Peyer's patch (tissue), 4 donors: ENCODE results near the gene CYTH3. TPM values are rescaled to one million over a fixed set of nuclear protein-coding genes. Genes with fewer than 3 reads are reported as not detected.

ENCODE experiments used
- DNase-seq, 3 donors: peaks; one replicate each; pipeline ENCODE4 v3.0.0-alpha.2; 2017 to 2019
- H3K27ac ChIP-seq, 4 donors: fragments of 200-600 bp; sonication (generic); one replicate each; pipeline ENCODE4 v1.5.1; 2016 to 2019
- H3K27me3 ChIP-seq, 2 donors: fragments of 200-600 bp; sonication (generic); one replicate each; pipeline ENCODE4 v1.5.1; 2019
- H3K36me3 ChIP-seq, 3 donors: fragments of 200-600 bp; sonication (generic); one replicate each; pipeline ENCODE4 v1.5.1; 2016 to 2019
- H3K4me1 ChIP-seq, 4 donors: fragments of 200-600 bp; sonication (generic); one replicate each; pipeline ENCODE4 v1.5.1; 2016 to 2019
- H3K4me3 ChIP-seq, 4 donors: fragments of 200-600 bp; sonication (generic); 1 replicate in 3 of 4; 2 replicates in 1 of 4; pipeline ENCODE4 v1.5.1; 2016 to 2019; ENCODE audit warnings: mild to moderate bottlenecking in 1 of 4
- H3K9me3 ChIP-seq, 4 donors: fragments of 200-600 bp; sonication (generic); one replicate each; pipeline ENCODE4 v1.5.1; 2016 to 2019; ENCODE audit warnings: mild to moderate bottlenecking in 1 of 4
- POLR2A ChIP-seq, 2 donors: fragments of 450-650 bp; IDR thresholded peaks; one replicate each; pipeline ENCODE4 v1.5.1; 2017; ENCODE audit warnings: antibody characterized with exemption in 2 of 2, mild to moderate bottlenecking in 2 of 2, moderate library complexity in 2 of 2
- total RNA-seq, 4 donors: library from RNA; depleted of rRNA; stranded (reverse); fragments of >200 nt; gene quantifications; one replicate each; pipeline ENCODE4 v1.1.0, GENCODE V29; 2016
- TF ChIP-seq, protein P1 (sequence below), 6 experiments: fragments of 450-650 bp in 4 of 6; fragments of 200-600 bp in 2 of 6; sonication (generic) in 1 of 6; IDR thresholded peaks; one replicate each; pipeline ENCODE4 v1.5.1; 2017 to 2019; ENCODE audit warnings: antibody characterized with exemption in 6 of 6, mild to moderate bottlenecking in 3 of 6, moderate library complexity in 1 of 6

The CYTH3 gene
- total RNA-seq, 4 donors from 2014 or later: 19.0 to 70.7 (median 45.6) TPM

GRCh38 chr7:6203381-6203780 is 69.0 kb downstream of the CYTH3 start:
- H3K4me3 ChIP-seq: no peak overlapping the region
- H3K27me3 ChIP-seq: no peaks in the 10 kb centered on the region
- H3K27ac ChIP-seq: no peak overlapping the region
- H3K36me3 ChIP-seq: no peaks in the 10 kb centered on the region
- no peaks in the 10 kb centered on the region for H3K9me3 ChIP-seq
- TF ChIP-seq, protein P1, sequence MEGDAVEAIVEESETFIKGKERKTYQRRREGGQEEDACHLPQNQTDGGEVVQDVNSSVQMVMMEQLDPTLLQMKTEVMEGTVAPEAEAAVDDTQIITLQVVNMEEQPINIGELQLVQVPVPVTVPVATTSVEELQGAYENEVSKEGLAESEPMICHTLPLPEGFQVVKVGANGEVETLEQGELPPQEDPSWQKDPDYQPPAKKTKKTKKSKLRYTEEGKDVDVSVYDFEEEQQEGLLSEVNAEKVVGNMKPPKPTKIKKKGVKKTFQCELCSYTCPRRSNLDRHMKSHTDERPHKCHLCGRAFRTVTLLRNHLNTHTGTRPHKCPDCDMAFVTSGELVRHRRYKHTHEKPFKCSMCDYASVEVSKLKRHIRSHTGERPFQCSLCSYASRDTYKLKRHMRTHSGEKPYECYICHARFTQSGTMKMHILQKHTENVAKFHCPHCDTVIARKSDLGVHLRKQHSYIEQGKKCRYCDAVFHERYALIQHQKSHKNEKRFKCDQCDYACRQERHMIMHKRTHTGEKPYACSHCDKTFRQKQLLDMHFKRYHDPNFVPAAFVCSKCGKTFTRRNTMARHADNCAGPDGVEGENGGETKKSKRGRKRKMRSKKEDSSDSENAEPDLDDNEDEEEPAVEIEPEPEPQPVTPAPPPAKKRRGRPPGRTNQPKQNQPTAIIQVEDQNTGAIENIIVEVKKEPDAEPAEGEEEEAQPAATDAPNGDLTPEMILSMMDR (IDR thresholded peaks at IDR 0.05): no peak
- no peak for TF ChIP-seq POLR2A (IDR thresholded peaks at IDR 0.05)
- DNase-seq: no peak
- H3K4me1 ChIP-seq: no peaks in the 10 kb centered on the region

DNA sequence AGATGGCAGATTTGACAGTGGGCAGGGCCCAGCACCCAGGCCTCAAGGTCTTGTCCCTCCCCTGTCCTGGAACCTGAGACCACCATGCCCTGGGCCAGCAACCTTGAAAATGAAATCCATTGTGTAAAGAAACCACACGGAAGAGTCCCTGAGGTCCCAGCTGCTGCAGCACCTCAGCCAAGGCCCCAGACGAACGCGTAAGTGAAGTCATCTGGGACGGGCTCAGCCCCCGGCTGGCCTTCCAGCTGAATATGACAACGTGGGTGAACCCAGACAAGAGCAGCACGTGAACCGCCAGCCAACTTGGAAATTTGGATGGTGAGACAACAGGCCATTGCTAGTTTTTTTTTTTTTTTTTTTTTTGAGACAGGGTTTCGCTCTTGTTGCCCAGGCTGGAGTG is 70.3 kb downstream of the CYTH3 start:
- no peaks in the 10 kb centered on the region for H3K9me3 ChIP-seq
- no peaks in the 10 kb centered on the region for H3K36me3 ChIP-seq
- H3K27ac ChIP-seq: no peak overlapping the region
- TF ChIP-seq POLR2A (IDR thresholded peaks at IDR 0.05): no peak
- TF ChIP-seq, protein P1 (IDR thresholded peaks at IDR 0.05): no peak
- no peak overlapping the region for H3K4me3 ChIP-seq
- no peaks in the 10 kb centered on the region for H3K4me1 ChIP-seq
- H3K27me3 ChIP-seq: no peaks in the 10 kb centered on the region
- DNase-seq: no peak

DNA sequence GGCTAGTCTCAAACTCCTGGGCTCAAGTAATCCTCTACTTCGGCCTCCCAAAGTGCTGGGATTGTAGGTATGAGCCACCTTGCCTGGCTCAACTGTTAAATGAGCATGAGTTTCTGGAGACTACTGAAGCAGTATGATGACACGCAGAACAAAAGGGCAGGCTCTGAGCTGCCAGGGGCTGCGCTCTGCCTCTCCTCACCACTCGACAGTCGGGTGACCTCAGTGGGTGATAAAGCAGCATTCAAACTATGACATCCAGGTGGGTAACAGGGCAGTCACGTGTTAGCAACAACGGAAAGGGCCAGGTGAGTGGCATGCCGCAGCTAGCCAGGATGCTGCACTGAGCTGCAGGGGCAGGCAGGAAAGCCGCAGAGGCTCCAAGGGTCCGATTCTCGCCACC is 71.5 kb downstream of the CYTH3 start:
- H3K27ac ChIP-seq: no peak overlapping the region
- DNase-seq: no peak
- no peaks in the 10 kb centered on the region for H3K9me3 ChIP-seq
- H3K27me3 ChIP-seq: no peaks in the 10 kb centered on the region
- no peak for TF ChIP-seq POLR2A (IDR thresholded peaks at IDR 0.05)
- TF ChIP-seq, protein P1 (IDR thresholded peaks at IDR 0.05): no peak
- H3K4me3 ChIP-seq: no peak overlapping the region
- H3K4me1 ChIP-seq: no peaks in the 10 kb centered on the region
- no peaks in the 10 kb centered on the region for H3K36me3 ChIP-seq

DNA sequence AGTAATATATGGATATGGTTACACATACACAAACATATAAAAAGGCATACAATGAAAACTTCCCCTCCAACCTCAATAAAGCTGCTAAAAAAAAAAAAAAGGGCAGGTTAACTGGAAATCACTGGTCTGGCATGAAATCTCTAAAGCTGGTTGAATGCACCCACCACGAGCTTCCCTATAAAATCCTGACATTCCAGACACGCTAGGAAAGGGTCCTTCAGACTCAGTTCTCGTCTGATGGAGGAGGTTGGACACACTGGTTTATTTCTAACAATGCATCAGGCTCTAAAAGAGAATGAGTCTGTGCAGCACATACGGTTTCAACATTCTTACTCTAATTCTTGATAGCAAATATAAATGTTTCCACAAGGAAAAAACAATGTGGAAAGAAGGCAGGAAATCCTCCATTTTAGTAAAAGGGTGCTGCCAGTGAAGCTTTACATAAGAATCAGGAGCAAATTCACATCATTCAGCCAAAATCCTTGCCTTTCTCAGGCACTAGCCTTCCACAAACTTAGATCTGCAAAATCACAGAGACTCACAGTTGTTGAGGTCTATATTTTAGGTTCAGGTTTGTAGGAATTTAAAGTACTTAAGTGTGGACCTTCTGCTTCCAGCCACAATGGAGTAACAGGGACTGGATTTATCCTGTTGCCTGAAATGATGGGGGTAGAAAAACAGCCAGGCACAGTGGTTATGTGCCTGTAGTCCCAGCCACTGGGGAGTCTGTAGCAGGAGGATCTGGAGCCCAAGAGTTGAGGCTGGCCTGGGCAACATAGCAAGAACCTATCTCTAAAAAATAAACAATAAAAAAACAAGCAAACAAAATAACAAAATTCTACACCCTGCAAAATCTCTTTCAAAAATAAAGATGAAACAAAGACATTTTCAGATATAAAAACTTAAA is 73.5 kb downstream of the CYTH3 start:
- no peaks in the 10 kb centered on the region for H3K36me3 ChIP-seq
- no peaks in the 10 kb centered on the region for H3K27me3 ChIP-seq
- DNase-seq: no peak
- TF ChIP-seq, protein P1 (IDR thresholded peaks at IDR 0.05): no peak
- TF ChIP-seq POLR2A (IDR thresholded peaks at IDR 0.05): no peak
- no peaks in the 10 kb centered on the region for H3K9me3 ChIP-seq
- H3K27ac ChIP-seq: no peak overlapping the region
- no peak overlapping the region for H3K4me3 ChIP-seq
- no peaks in the 10 kb centered on the region for H3K4me1 ChIP-seq

- no peak overlapping the region for H3K27ac ChIP-seq
- H3K9me3 ChIP-seq: no peaks in the 10 kb centered on the region
- TF ChIP-seq, protein P1 (IDR thresholded peaks at IDR 0.05): no peak
- no peak for TF ChIP-seq POLR2A (IDR thresholded peaks at IDR 0.05)
- DNase-seq: no peak
- H3K4me3 ChIP-seq: no peak overlapping the region
- no peaks in the 10 kb centered on the region for H3K36me3 ChIP-seq
- H3K4me1 ChIP-seq: no peaks in the 10 kb centered on the region
- H3K27me3 ChIP-seq: no peaks in the 10 kb centered on the region
Measured at GRCh38 chr7:6197801-6198551, 74.4 kb downstream of the CYTH3 start.
